ENCODE results near the gene ARIH2.

GRCh38 chr3:49015765-49016164 is 97.1 kb downstream of the ARIH2 start:
- TF ChIP-seq POLR2A (IDR thresholded peaks at IDR 0.05; ENCODE audit: low read length) (no peak), GATA1 (IDR thresholded peaks at IDR 0.05; ENCODE audit: low read depth, low read length) (no peak)

Data from erythroblast (primary cell).